Measurements from ENCODE around the gene COA4.

COA4 gene

DNA sequence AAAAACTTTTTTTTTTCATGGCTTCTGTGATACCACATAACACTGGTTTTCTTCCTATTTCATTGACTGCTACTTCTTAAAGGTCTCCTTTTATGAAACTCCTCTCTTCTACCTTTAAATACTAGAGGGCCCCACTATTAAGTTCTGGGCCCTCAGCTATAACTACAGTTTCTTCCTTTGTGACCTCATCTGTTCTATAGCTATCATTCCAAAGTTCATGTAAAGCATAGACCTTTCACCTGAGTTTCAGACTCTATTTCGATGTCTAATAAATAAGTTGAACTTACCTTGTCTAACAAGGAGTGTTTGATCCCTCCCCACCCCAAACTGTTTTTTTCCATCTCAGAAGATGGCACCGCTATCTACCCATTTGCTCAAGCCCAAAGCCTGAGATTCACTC, 35.4 kb upstream of the COA4 start:
- Histone ChIP-seq H3K4me3 (ENCODE audit: low read depth, low read length) (no peak overlapping the region), H3K36me3 (peaks cover 22% of the 10 kb centered on the region)
- DNase-seq: no peak

DNA sequence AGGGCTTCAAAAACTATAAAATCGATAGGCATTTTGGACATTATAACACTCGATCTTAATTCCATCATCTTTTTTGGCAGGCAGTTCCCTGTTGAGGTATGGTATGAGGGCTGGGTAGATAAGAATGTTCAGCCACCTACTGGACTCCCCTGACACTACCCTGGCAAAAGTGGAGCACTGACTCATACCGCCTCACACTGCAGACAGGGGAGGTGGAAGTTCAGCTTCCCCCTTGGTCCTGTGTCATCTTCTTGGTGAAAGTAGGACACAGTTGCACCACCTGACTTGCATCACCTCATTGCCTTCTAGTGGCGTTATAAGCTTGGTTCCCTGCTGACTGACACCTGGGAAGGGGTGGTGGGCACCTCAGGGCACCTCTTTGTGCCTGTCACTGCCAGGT, 30.5 kb upstream of the COA4 start:
- Histone ChIP-seq H3K4me3 (ENCODE audit: low read depth, low read length) (no peak overlapping the region), H3K27ac (no peak overlapping the region), H3K36me3 (peaks cover 10% of the 10 kb centered on the region), H3K9me3 (ENCODE audit: severe bottlenecking) (no peaks in the 10 kb centered on the region), H3K27me3 (ENCODE audit: insufficient read depth, low read depth, severe bottlenecking) (no peaks in the 10 kb centered on the region)
- TF ChIP-seq, protein P1, sequence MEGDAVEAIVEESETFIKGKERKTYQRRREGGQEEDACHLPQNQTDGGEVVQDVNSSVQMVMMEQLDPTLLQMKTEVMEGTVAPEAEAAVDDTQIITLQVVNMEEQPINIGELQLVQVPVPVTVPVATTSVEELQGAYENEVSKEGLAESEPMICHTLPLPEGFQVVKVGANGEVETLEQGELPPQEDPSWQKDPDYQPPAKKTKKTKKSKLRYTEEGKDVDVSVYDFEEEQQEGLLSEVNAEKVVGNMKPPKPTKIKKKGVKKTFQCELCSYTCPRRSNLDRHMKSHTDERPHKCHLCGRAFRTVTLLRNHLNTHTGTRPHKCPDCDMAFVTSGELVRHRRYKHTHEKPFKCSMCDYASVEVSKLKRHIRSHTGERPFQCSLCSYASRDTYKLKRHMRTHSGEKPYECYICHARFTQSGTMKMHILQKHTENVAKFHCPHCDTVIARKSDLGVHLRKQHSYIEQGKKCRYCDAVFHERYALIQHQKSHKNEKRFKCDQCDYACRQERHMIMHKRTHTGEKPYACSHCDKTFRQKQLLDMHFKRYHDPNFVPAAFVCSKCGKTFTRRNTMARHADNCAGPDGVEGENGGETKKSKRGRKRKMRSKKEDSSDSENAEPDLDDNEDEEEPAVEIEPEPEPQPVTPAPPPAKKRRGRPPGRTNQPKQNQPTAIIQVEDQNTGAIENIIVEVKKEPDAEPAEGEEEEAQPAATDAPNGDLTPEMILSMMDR (IDR thresholded peaks at IDR 0.05; ENCODE audit: low read depth, low read length): no peak
- DNase-seq: no peak

More for the DNA sequence above, 35.4 kb upstream of the COA4 start:
- TF ChIP-seq, protein P1 (IDR thresholded peaks at IDR 0.05; ENCODE audit: low read depth, low read length): no peak
- no peaks in the 10 kb centered on the region for H3K9me3 ChIP-seq (ENCODE audit: severe bottlenecking)
- H3K27me3 ChIP-seq (ENCODE audit: insufficient read depth, low read depth, severe bottlenecking): no peaks in the 10 kb centered on the region
- H3K27ac ChIP-seq: no peak overlapping the region

DNA sequence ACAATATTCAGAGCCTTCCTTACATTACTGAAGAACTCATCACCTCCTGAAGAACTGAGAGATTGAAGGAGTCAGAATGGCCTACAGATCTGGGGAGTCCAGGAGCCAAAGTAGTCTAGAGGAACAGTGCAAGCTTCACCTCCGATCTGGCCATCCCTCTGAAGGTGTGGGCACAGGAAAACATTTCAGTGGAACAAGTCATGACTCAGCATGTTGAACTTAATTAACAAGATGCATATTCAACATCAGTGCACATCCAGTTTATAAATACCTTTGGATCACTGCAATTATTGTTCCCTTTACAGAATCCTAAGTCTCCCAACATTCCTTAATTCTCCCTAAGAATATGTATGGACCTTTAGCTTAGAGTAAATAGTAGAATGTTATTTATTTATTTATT, 25.7 kb upstream of the COA4 start:
- Histone ChIP-seq H3K27ac (no peak overlapping the region), H3K36me3 (peaks cover 19% of the 10 kb centered on the region)
- DNase-seq: no peak

DNA sequence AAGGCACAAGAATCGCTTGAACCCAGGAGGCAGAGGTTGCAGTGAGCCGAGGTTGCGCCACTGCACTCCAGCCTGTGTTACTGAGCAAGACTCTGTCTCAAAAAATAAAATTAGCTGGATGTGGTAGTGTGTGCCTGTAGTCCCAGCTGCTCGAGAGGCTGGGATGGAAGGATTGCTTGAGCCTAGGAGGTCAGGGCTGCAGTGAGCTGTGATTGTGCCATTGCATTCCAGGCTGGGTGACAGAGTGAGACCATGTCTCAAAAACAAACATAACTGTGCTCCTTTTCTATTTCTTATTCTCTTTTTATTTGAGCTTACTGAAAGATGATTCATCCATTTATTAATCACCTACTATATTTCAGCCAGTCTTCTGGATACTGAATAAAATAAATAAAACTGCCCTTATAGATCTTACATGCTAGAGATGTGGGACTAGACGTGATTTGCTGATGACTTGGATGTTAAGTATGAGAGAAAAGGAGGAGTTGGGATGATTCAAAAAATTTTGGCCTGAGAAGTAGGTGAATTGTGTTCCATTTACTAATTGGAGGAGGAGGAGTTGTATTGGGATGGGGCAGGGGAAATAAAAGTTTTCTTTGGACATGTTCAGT, 18.2 kb upstream of the COA4 start:
- TF ChIP-seq, protein P1 (IDR thresholded peaks at IDR 0.05; ENCODE audit: low read depth, low read length): no peak
- peaks cover 27% of the 10 kb centered on the region for H3K36me3 ChIP-seq
- H3K27ac ChIP-seq: no peak overlapping the region
- no peak overlapping the region for H3K4me3 ChIP-seq (ENCODE audit: low read depth, low read length)
- no peaks in the 10 kb centered on the region for H3K9me3 ChIP-seq (ENCODE audit: severe bottlenecking)
- no peak for DNase-seq
- no peaks in the 10 kb centered on the region for H3K27me3 ChIP-seq (ENCODE audit: insufficient read depth, low read depth, severe bottlenecking)

More for the DNA sequence above, 25.7 kb upstream of the COA4 start:
- Histone ChIP-seq H3K4me3 (ENCODE audit: low read depth, low read length) (no peak overlapping the region), H3K27me3 (ENCODE audit: insufficient read depth, low read depth, severe bottlenecking) (no peaks in the 10 kb centered on the region), H3K9me3 (ENCODE audit: severe bottlenecking) (no peaks in the 10 kb centered on the region)
- TF ChIP-seq, protein P1 (IDR thresholded peaks at IDR 0.05; ENCODE audit: low read depth, low read length): no peak

DNA sequence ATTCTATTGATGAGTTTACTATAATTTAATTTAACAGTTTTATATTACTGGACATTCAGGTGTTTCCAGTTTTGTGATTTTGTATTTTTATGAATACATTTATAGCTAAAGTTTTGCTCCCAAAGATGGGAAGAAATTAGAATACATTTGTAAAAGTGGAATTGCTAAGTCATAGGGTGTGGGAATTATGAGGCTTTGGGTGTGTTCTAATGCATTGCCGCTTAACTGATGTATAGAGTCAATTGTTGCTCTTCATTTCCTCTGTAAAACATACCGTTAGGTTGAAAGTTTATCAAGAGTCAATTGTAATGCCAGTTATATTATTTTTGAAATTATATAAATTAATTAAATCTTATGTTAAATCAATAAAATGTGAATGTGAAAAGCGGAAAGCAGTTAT, 16.4 kb upstream of the COA4 start:
- H3K9me3 ChIP-seq (ENCODE audit: severe bottlenecking): no peaks in the 10 kb centered on the region
- TF ChIP-seq, protein P1 (IDR thresholded peaks at IDR 0.05; ENCODE audit: low read depth, low read length): no peak
- no peak overlapping the region for H3K4me3 ChIP-seq (ENCODE audit: low read depth, low read length)
- H3K36me3 ChIP-seq: peaks cover 25% of the 10 kb centered on the region
- DNase-seq: no peak
- H3K27me3 ChIP-seq (ENCODE audit: insufficient read depth, low read depth, severe bottlenecking): no peaks in the 10 kb centered on the region
- H3K27ac ChIP-seq: no peak overlapping the region

DNA sequence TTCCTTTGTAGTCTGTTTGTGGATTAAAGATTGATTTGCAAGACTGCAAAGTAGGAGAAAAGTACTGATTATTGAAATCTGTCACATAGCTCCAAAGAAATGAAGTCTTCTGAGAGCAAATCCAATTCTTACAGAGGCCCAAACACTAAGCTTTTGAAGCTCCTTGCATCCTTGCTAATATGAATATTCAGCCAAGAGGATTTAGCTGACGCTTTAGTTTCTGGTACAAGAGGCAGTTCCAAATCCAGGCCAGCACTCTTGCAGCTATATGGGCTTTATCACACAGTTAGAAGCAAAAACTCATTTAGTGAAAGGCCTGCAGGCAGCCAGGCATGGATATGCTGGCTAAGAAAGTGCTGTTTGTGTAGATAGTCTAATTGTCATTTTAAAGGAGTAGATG, 12.9 kb upstream of the COA4 start:
- Histone ChIP-seq H3K36me3 (peaks cover 28% of the 10 kb centered on the region), H3K27ac (no peak overlapping the region), H3K4me3 (ENCODE audit: low read depth, low read length) (no peak overlapping the region), H3K27me3 (ENCODE audit: insufficient read depth, low read depth, severe bottlenecking) (no peaks in the 10 kb centered on the region), H3K9me3 (ENCODE audit: severe bottlenecking) (no peaks in the 10 kb centered on the region)
- TF ChIP-seq, protein P1 (IDR thresholded peaks at IDR 0.05; ENCODE audit: low read depth, low read length): no peak
- no peak for DNase-seq
